Stimulated activated memory B cell treated with anti-CD40 and anti-IgM and Interleukin-4, amounts not matched to agents 10 μg/mL and 1 μg/mL and 100 μg/mL, for 72 hours (primary cell): ENCODE measurements around the gene TMOD1.
A peak's percentile ranks its signal among the peaks of the same experiment; 100 is the strongest.
"Not testable (repeated sequence)": the region's sequence is repeated elsewhere in the genome, so short reads cannot be mapped to it uniquely, and the experiment has no call there.

Experiments
- ATAC-seq: fragments of 150-1000 bp; cut with Tn5 transposase; 2 replicates; pipeline ENCODE4 v1.10.0; 2021
- H3K27ac Mint-ChIP-seq: one replicate; pipeline ENCODE4 v1.8.0; 2022; ENCODE audit warnings: mild to moderate bottlenecking, mixed read lengths
- H3K27me3 Mint-ChIP-seq: one replicate; pipeline ENCODE4 v1.8.0; 2022; ENCODE audit warnings: mixed read lengths
- H3K36me3 Mint-ChIP-seq: one replicate; pipeline ENCODE4 v1.8.0; 2022; ENCODE audit warnings: mixed read lengths
- H3K4me1 Mint-ChIP-seq: one replicate; pipeline ENCODE4 v1.8.0; 2022; ENCODE audit warnings: mixed read lengths
- H3K4me3 Mint-ChIP-seq: one replicate; pipeline ENCODE4 v1.8.0; 2022; ENCODE audit warnings: mild to moderate bottlenecking, moderate library complexity, mixed read lengths
- H3K9me3 Mint-ChIP-seq: one replicate; pipeline ENCODE4 v1.8.0; 2022; ENCODE audit warnings: mixed read lengths

TMOD1 gene

GRCh38 chr9:97480749-97481148 lies 20.7 kb upstream of the TMOD1 start:
- ATAC-seq = no peak
- Mint-ChIP-seq H3K27me3 (no peaks in the 10 kb centered on the region), H3K9me3 (no peaks in the 10 kb centered on the region), H3K27ac (no peak overlapping the region), H3K4me3 (no peak overlapping the region), H3K36me3 (peaks cover 67% of the 10 kb centered on the region), H3K4me1 (no peaks in the 10 kb centered on the region)

GRCh38 chr9:97484134-97484533 lies 17.3 kb upstream of the TMOD1 start:
- peaks cover 93% of the 10 kb centered on the region for H3K36me3 Mint-ChIP-seq
- H3K4me3 Mint-ChIP-seq = no peak overlapping the region
- peaks cover 3% of the 10 kb centered on the region for H3K9me3 Mint-ChIP-seq
- no peak for ATAC-seq
- H3K27ac Mint-ChIP-seq = no peak overlapping the region
- H3K27me3 Mint-ChIP-seq = no peaks in the 10 kb centered on the region
- H3K4me1 Mint-ChIP-seq = no peaks in the 10 kb centered on the region

DNA sequence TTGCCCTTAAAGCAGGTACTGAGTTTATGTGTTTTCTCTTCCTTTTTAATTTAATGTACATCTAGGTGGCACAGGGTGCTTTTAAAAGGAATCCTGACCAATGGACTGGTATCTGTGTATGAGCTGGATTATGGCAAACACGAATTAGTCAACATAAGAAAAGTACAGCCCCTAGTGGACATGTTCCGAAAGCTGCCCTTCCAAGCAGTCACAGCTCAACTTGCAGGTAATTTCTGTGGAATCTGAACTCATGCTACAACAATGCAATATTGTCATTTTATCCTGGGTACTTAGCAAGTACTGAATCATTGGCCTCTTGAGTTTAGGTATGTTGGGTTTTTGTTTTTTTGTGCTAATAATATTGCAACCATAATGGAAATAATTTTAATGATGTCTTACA lies 14.4 kb upstream of the TMOD1 start:
- H3K4me1 Mint-ChIP-seq = no peaks in the 10 kb centered on the region
- no peak overlapping the region for H3K27ac Mint-ChIP-seq
- H3K36me3 Mint-ChIP-seq = peaks cover 91% of the 10 kb centered on the region
- H3K27me3 Mint-ChIP-seq = no peaks in the 10 kb centered on the region
- no peak for ATAC-seq
- H3K4me3 Mint-ChIP-seq = no peak overlapping the region
- peaks cover 3% of the 10 kb centered on the region for H3K9me3 Mint-ChIP-seq

DNA sequence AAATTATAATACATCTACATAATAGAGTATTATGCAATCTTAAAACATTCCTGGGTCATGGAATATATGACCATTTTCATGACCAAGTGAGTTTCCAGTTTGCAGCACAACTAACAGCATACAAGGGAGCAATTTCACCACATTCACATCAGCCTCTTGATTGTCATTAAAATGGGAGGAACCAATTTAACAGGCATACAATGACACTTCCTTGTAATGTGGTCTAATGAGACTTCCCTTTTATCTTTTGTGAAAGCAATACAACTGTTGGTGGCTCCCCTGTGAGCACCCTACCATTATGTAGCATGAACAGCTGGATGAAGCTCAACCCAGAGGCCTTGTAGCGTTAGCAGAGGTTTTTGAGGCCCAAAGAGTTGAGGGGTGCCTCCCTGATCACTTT lies 13.6 kb upstream of the TMOD1 start:
- H3K27me3 Mint-ChIP-seq = no peaks in the 10 kb centered on the region
- H3K36me3 Mint-ChIP-seq = peaks cover 91% of the 10 kb centered on the region
- H3K27ac Mint-ChIP-seq = no peak overlapping the region
- H3K4me3 Mint-ChIP-seq = no peak overlapping the region
- no peak for ATAC-seq
- peaks cover 3% of the 10 kb centered on the region for H3K9me3 Mint-ChIP-seq
- H3K4me1 Mint-ChIP-seq = no peaks in the 10 kb centered on the region

GRCh38 chr9:97491216-97491999 lies 10.1 kb upstream of the TMOD1 start:
- no peak overlapping the region for H3K27ac Mint-ChIP-seq
- no peaks in the 10 kb centered on the region for H3K4me1 Mint-ChIP-seq
- peaks cover 80% of the 10 kb centered on the region for H3K36me3 Mint-ChIP-seq
- no peak for ATAC-seq
- peaks cover 3% of the 10 kb centered on the region for H3K9me3 Mint-ChIP-seq
- H3K27me3 Mint-ChIP-seq = no peaks in the 10 kb centered on the region
- no peak overlapping the region for H3K4me3 Mint-ChIP-seq

GRCh38 chr9:97497558-97498375 lies 3.7 kb upstream of the TMOD1 start:
- H3K27me3 Mint-ChIP-seq = peaks cover 32% of the 10 kb centered on the region
- not testable (repeated sequence) for H3K9me3 Mint-ChIP-seq, ATAC-seq, H3K4me3 Mint-ChIP-seq, H3K27ac Mint-ChIP-seq
- H3K4me1 Mint-ChIP-seq = peaks cover 11% of the 10 kb centered on the region
- H3K36me3 Mint-ChIP-seq = peaks cover 28% of the 10 kb centered on the region

DNA sequence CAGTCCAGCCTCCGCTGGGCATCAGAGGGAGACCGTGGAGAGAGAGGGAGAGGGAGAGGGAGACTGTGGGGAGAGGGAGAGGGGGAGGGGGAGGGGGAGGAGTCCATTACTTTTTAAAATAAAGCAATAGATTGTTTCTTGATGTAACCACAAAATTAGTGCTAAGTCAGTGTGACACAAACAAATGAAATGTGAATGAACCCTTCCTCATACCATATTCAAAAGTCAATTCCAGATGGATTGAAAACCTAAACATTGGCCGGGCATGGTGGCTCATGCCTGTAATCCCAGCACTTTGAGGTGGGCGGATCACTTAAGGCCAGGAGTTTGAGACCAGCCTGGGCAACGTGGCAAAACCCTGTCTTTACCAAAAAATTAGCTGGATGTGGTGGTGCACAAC lies 2.6 kb upstream of the TMOD1 start:
- peaks cover 42% of the 10 kb centered on the region for H3K27me3 Mint-ChIP-seq
- not testable (repeated sequence) for H3K4me3 Mint-ChIP-seq, ATAC-seq, H3K9me3 Mint-ChIP-seq, H3K27ac Mint-ChIP-seq
- H3K36me3 Mint-ChIP-seq = peaks cover 21% of the 10 kb centered on the region
- H3K4me1 Mint-ChIP-seq = peaks cover 20% of the 10 kb centered on the region

- Mint-ChIP-seq H3K36me3 (peaks cover 21% of the 10 kb centered on the region), H3K27ac (no peak overlapping the region), H3K4me1 (peaks cover 20% of the 10 kb centered on the region), H3K9me3 (peaks cover 3% of the 10 kb centered on the region), H3K27me3 (peaks cover 50% of the 10 kb centered on the region), H3K4me3 (no peak overlapping the region)
- no peak for ATAC-seq
Measured at GRCh38 chr9:97500263-97500662, 1.2 kb upstream of the TMOD1 start.

DNA sequence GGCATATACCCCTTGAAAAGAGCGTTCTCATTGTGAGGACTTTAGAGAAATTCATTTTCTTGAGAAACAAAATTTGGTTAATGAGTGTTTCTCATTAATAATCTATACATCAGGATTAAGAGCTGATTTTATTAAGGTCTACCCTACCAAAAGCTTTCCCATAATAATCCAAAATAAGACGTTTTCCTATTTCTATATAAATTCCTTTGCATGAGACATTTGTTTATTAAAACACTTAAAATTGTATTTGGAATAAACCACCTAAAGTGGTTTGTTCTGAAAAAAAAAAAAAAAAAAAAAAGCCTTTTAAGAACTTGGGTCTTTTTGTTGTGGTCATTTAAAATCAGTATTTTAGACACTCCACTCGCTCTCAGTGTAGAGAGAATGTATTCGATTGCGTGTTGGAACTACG lies 695 bp upstream of the TMOD1 start:
- H3K27ac Mint-ChIP-seq = no peak overlapping the region
- peaks cover 3% of the 10 kb centered on the region for H3K9me3 Mint-ChIP-seq
- H3K4me3 Mint-ChIP-seq = peak overlapping the region; percentile 57
- no peak for ATAC-seq
- H3K4me1 Mint-ChIP-seq = peaks cover 20% of the 10 kb centered on the region
- peaks cover 15% of the 10 kb centered on the region for H3K36me3 Mint-ChIP-seq
- peaks cover 50% of the 10 kb centered on the region for H3K27me3 Mint-ChIP-seq

DNA sequence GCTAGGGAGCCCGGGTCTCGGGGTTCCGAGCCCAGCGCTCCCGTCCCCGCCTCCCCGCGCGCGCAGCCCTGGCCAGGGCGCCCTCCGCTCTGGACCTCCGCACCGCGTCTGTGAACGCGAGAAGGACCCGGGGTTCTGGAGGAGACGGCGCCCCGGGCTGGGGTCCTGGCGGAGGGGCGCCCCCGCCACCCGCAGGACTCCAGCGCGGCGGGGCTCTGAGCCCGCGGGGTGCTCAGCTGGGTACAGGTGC lies 431 bp downstream of the TMOD1 start:
- Mint-ChIP-seq H3K27me3 (peaks cover 50% of the 10 kb centered on the region), H3K4me1 (peaks cover 20% of the 10 kb centered on the region), H3K27ac (no peak overlapping the region), H3K9me3 (peaks cover 3% of the 10 kb centered on the region), H3K36me3 (peaks cover 4% of the 10 kb centered on the region), H3K4me3 (peak overlapping the region; percentile 71)
- peak; percentile 53 for ATAC-seq

- Mint-ChIP-seq H3K36me3 (no peaks in the 10 kb centered on the region), H3K9me3 (peaks cover 3% of the 10 kb centered on the region), H3K4me1 (peaks cover 20% of the 10 kb centered on the region), H3K27me3 (peaks cover 50% of the 10 kb centered on the region), H3K27ac (peak overlapping the region; percentile 31), H3K4me3 (peak overlapping the region; percentile 71)
- peak; percentile 44 for ATAC-seq
Measured at GRCh38 chr9:97502222-97502983, 937 bp downstream of the TMOD1 start.

- Mint-ChIP-seq H3K4me1 (peaks cover 20% of the 10 kb centered on the region), H3K27me3 (peaks cover 49% of the 10 kb centered on the region), H3K4me3 (peak overlapping the region; percentile 71), H3K27ac (peak overlapping the region; percentile 31), H3K9me3 (peaks cover 3% of the 10 kb centered on the region), H3K36me3 (no peaks in the 10 kb centered on the region)
- no peak for ATAC-seq
Measured at GRCh38 chr9:97502984-97503861, 1.8 kb downstream of the TMOD1 start.

- H3K4me3 Mint-ChIP-seq = no peak overlapping the region
- H3K27ac Mint-ChIP-seq = no peak overlapping the region
- peaks cover 20% of the 10 kb centered on the region for H3K4me1 Mint-ChIP-seq
- no peak for ATAC-seq
- H3K27me3 Mint-ChIP-seq = peaks cover 43% of the 10 kb centered on the region
- H3K9me3 Mint-ChIP-seq = no peaks in the 10 kb centered on the region
- no peaks in the 10 kb centered on the region for H3K36me3 Mint-ChIP-seq
Measured at GRCh38 chr9:97503862-97504210, 2.4 kb downstream of the TMOD1 start.

GRCh38 chr9:97504381-97505216 lies 3.1 kb downstream of the TMOD1 start:
- Mint-ChIP-seq H3K36me3 (no peaks in the 10 kb centered on the region), H3K27ac (no peak overlapping the region), H3K4me1 (peaks cover 20% of the 10 kb centered on the region), H3K4me3 (no peak overlapping the region), H3K27me3 (peaks cover 36% of the 10 kb centered on the region), H3K9me3 (no peaks in the 10 kb centered on the region)
- ATAC-seq = no peak
